AG04450 (cell line): ENCODE data around the gene DOCK9. TPM values are rescaled to one million over a fixed set of nuclear protein-coding genes. Genes with fewer than 3 reads are reported as not detected.

ENCODE experiments used
- CTCF ChIA-PET: fragments of 300-600, 350-600 bp; formaldehyde crosslinking; extraction: SDS; loops from one replicate; lab custom pipeline; 2022; ENCODE audit warnings: antibody characterized with exemption, inconsistent platforms; lab: Charles Lee
- POLR2A ChIA-PET: fragments of 350-600 bp; formaldehyde crosslinking; extraction: SDS; loops from one replicate; lab custom pipeline; 2021; ENCODE audit warnings: antibody characterized with exemption, inconsistent platforms; lab: Yijun Ruan, JAX
- DNase-seq: peaks from one replicate; pipeline ENCODE4 v3.0.0-alpha.2; 2011; ENCODE audit warnings: low read depth, low spot score
- H3K27ac ChIP-seq: one replicate; pipeline ENCODE4 v1.5.1; 2012; ENCODE audit warnings: low read depth, low read length, control low read depth
- H3K27me3 ChIP-seq: one replicate; pipeline ENCODE4 v1.6.0; 2012; ENCODE audit warnings: low read length; ENCODE audit not compliant: control insufficient read depth, insufficient read depth
- H3K4me3 ChIP-seq: 2 replicates; pipeline ENCODE4 v1.5.1; 2011; ENCODE audit warnings: mild to moderate bottlenecking, low read depth, low read length, control low read depth
- H3K9me3 ChIP-seq: 2 replicates; pipeline ENCODE4 v1.5.1; 2012; ENCODE audit warnings: low read length; ENCODE audit not compliant: control insufficient read depth, insufficient read depth
- CTCF ChIP-seq: IDR thresholded peaks from 2 replicates; pipeline ENCODE4 v1.5.1; 2011; ENCODE audit warnings: low read depth, low read length, control low read depth, inconsistent platforms
- polyA plus RNA-seq: library from polyadenylated mRNA; depleted of rRNA; stranded (reverse); fragments of >200 nt; gene quantifications from 2 replicates; pipeline ENCODE4 v1.2.3, GENCODE V29; 2011

Gene DOCK9
- polyA plus RNA-seq, 1 experiment = 9.6 TPM

- Histone ChIP-seq H3K9me3 (no peaks in the 10 kb centered on the region), H3K27me3 (no peaks in the 10 kb centered on the region), H3K27ac (no peak overlapping the region), H3K4me3 (no peak overlapping the region)
- no peak for DNase-seq
- ChIA-PET POLR2A (no interaction called here), CTCF (interaction anchor here (0.6 to 1.7 kb wide), 3 partner anchors 14 to 112 kb away, joined by 3 to 4 read pairs (median 3); no protein-coding TSS in a partner anchor)
- TF ChIP-seq CTCF = no peak
These were observed 14.8 kb downstream of the DOCK9 start for GRCh38 chr13:98962901-98963590.

- CTCF ChIA-PET = no interaction called here
- DNase-seq = no peak
- TF ChIP-seq CTCF = no peak
- no peaks in the 10 kb centered on the region for H3K27me3 ChIP-seq
- no peak overlapping the region for H3K27ac ChIP-seq
- POLR2A ChIA-PET = no interaction called here
- no peaks in the 10 kb centered on the region for H3K9me3 ChIP-seq
- no peak overlapping the region for H3K4me3 ChIP-seq
These were observed 16.3 kb downstream of the DOCK9 start for GRCh38 chr13:98961503-98962105.

GRCh38 chr13:98960606-98961502 lies 17.0 kb downstream of the DOCK9 start:
- CTCF ChIA-PET = no interaction called here

GRCh38 chr13:98959786-98960605 lies 17.9 kb downstream of the DOCK9 start:
- CTCF ChIA-PET = no interaction called here
- POLR2A ChIA-PET = no interaction called here
- no peak for TF ChIP-seq CTCF

More at GRCh38 chr13:98960606-98961502, 17.0 kb downstream of the DOCK9 start:
- Histone ChIP-seq H3K27me3 (no peaks in the 10 kb centered on the region), H3K27ac (no peak overlapping the region), H3K4me3 (no peak overlapping the region), H3K9me3 (no peaks in the 10 kb centered on the region)
- no peak for DNase-seq
- POLR2A ChIA-PET = no interaction called here
- no peak for TF ChIP-seq CTCF

More at GRCh38 chr13:98959786-98960605, 17.9 kb downstream of the DOCK9 start:
- no peaks in the 10 kb centered on the region for H3K9me3 ChIP-seq
- no peak overlapping the region for H3K27ac ChIP-seq
- no peak for DNase-seq
- no peak overlapping the region for H3K4me3 ChIP-seq
- H3K27me3 ChIP-seq = no peaks in the 10 kb centered on the region
